IPS-20b (cell line): ENCODE measurements around the gene MMP24.
"Not testable (repeated sequence)": the region's sequence is repeated elsewhere in the genome, so short reads cannot be mapped to it uniquely, and the experiment has no call there.

Experiments used
- H3K27ac ChIP-seq: one replicate; pipeline ENCODE4 v1.5.1; 2013; ENCODE audit warnings: low read length
- H3K27me3 ChIP-seq: 2 replicates; pipeline ENCODE4 v1.6.1; 2013; ENCODE audit warnings: mild to moderate bottlenecking, low read length, inconsistent platforms; ENCODE audit not compliant: insufficient read depth
- H3K36me3 ChIP-seq: 2 replicates; pipeline ENCODE4 v1.6.1; 2013; ENCODE audit warnings: low read depth, mild to moderate bottlenecking, inconsistent platforms, low read length, moderate library complexity; ENCODE audit not compliant: insufficient read depth
- H3K4me1 ChIP-seq: 2 replicates; pipeline ENCODE4 v1.6.1; 2013; ENCODE audit warnings: mild to moderate bottlenecking, control low read depth, inconsistent platforms, low read length, moderate library complexity; ENCODE audit not compliant: insufficient read depth
- H3K4me3 ChIP-seq: 2 replicates; pipeline ENCODE4 v1.5.1; 2013; ENCODE audit warnings: mild to moderate bottlenecking, low read length, inconsistent platforms
- H3K9ac ChIP-seq: 2 replicates; pipeline ENCODE4 v1.6.1; 2013; ENCODE audit warnings: low read depth, mild to moderate bottlenecking, inconsistent platforms, low read length, moderate library complexity
- H3K9me3 ChIP-seq: 2 replicates; pipeline ENCODE4 v1.6.1; 2013; ENCODE audit warnings: mild to moderate bottlenecking, low read depth, low read length, inconsistent platforms; ENCODE audit not compliant: insufficient read depth

MMP24 gene

GRCh38 chr20:35226126-35226883 is at the start of gene MMP24:
MMP24 (plus strand) TSS chr20:35226690; CDS start chr20:35226739, 49 bp downstream.
- no peak within 1 kb of the TSS for H3K27ac ChIP-seq

GRCh38 chr20:35179292-35180212 is 46.9 kb upstream of the MMP24 start:
- Histone ChIP-seq H3K9ac (no peak overlapping the region), H3K36me3 (no peaks in the 10 kb centered on the region), H3K27me3 (peaks cover under 1% of the 10 kb centered on the region; the same call in 1 of the 2 replicates), H3K4me1 (no peaks in the 10 kb centered on the region), H3K9me3 (no peaks in the 10 kb centered on the region), H3K4me3 (no peak overlapping the region), H3K27ac (no peak overlapping the region)

More at GRCh38 chr20:35226126-35226883, at the start of gene MMP24:
- Histone ChIP-seq H3K4me1 (peaks cover 12% of the 10 kb centered on the region; the same call in 1 of the 2 replicates), H3K9me3 (no peaks in the 10 kb centered on the region), H3K27me3 (peaks cover 50% of the 10 kb centered on the region), H3K4me3 (peak within 1 kb of the TSS; percentile 72), H3K36me3 (no peaks in the 10 kb centered on the region), H3K9ac (peak within 1 kb of the TSS; percentile 43; the same call in 1 of the 2 replicates)

DNA sequence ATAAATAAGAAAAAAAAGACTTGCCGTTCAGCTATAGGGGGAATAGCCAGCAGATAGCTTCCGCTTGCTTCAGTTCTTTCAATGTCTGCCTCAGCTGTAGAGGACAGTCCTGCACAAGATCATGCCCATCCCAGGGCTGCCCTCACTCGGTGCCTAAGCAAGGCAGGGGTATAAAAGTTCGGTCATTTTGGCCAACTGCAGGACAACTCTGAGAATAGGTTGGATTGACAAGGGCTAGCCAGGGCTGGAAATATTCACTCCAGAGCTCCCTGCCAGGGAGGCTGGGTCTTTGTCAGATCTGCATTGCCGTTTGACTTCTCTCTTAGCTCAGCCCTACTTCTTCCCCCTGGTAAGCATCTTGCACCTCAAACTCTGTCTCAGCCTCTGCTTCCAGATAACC is 46.2 kb upstream of the MMP24 start:
- Histone ChIP-seq H3K36me3 (no peaks in the 10 kb centered on the region), H3K4me1 (no peaks in the 10 kb centered on the region), H3K4me3 (no peak overlapping the region), H3K27me3 (no peaks in the 10 kb centered on the region), H3K27ac (no peak overlapping the region), H3K9ac (no peak overlapping the region), H3K9me3 (no peaks in the 10 kb centered on the region)

- H3K27ac ChIP-seq: no peak overlapping the region
- H3K9me3 ChIP-seq: no peaks in the 10 kb centered on the region
- no peaks in the 10 kb centered on the region for H3K27me3 ChIP-seq
- H3K9ac ChIP-seq: no peak overlapping the region
- no peaks in the 10 kb centered on the region for H3K4me1 ChIP-seq
- no peaks in the 10 kb centered on the region for H3K36me3 ChIP-seq
- no peak overlapping the region for H3K4me3 ChIP-seq
Observed at GRCh38 chr20:35181731-35182130, 44.8 kb upstream of the MMP24 start.

- H3K9ac ChIP-seq, H3K4me3 ChIP-seq, H3K9me3 ChIP-seq, H3K27ac ChIP-seq, H3K27me3 ChIP-seq, H3K36me3 ChIP-seq, H3K4me1 ChIP-seq: not testable (repeated sequence)
Observed at GRCh38 chr20:35186691-35187289, 39.7 kb upstream of the MMP24 start.

DNA sequence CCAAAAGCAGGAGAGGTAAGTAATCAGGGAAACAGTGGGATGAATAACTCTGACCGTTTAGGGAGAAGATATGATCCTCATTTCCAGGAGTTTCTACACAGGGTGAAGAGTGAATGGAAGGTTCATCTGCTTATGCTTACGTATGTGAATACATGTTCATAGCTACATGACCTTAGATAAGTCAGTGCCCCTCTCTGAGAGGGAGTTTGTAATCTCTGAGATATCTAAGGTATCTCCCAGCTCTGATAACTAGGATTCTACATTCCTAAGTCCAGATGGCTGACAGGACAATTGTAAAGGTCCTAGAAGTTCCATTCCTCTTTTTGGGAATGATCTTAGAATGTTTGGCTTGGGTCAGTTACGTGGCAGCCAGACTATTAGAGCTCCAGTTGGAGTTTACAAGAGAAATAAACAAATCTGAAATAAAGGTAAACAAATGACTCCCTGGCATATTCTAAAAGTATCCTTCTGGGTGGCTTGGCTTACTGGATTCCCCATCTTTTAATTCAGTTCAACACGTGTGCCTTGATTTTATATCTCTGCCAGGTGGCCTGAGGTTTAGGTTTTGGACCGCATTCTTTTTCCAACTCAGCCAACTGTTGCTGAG is 38.8 kb upstream of the MMP24 start:
- Histone ChIP-seq H3K27me3 (no peaks in the 10 kb centered on the region), H3K9ac (no peak overlapping the region), H3K9me3 (peaks cover 4% of the 10 kb centered on the region; the same call in 1 of the 2 replicates), H3K4me1 (no peaks in the 10 kb centered on the region; the same call in 1 of the 2 replicates), H3K36me3 (no peaks in the 10 kb centered on the region), H3K4me3 (no peak overlapping the region), H3K27ac (no peak overlapping the region)

DNA sequence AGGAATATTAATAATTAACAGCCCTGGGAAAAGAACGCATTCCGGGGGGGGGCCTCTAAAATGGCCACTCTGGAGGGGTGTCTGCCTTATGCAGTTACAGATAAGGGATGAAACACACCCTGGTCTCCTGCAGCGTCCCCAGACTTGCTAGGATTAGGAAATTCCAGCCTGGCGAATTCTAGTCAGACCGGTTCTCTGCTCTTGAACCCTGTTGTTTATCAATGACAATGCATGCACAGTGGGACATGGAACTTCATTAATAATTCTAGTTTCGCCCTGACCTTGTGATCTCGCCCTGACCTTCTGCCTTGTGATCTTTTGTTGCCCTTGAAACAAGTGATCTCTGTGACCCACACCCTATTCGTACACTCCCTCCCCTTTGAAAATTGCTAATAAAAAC is 37.3 kb upstream of the MMP24 start:
- not testable (repeated sequence) for H3K4me3 ChIP-seq, H3K27ac ChIP-seq, H3K9ac ChIP-seq, H3K36me3 ChIP-seq, H3K27me3 ChIP-seq, H3K4me1 ChIP-seq, H3K9me3 ChIP-seq

DNA sequence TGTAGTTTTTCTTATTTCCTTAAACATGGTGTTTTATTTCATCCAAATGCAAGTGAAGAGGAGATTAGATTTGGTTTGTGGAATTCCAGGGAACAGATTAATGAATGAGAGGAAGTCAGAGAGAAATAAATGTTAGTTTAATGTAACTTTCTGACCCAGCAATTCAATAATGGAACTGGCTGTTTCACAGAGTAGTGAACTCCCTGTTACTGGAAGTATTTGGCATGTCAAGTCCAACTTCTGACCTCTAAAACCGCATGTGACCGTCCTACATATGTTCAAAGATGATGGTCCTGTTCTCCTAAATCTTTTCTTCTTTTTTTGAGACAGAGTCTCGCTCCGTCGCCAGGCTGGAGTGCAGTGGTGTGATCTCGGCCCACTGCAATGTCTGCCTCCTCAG is 35.9 kb upstream of the MMP24 start:
- Histone ChIP-seq H3K4me3 (no peak overlapping the region), H3K9ac (no peak overlapping the region), H3K9me3 (peaks cover 4% of the 10 kb centered on the region; the same call in 1 of the 2 replicates), H3K27ac (no peak overlapping the region), H3K27me3 (no peaks in the 10 kb centered on the region), H3K4me1 (no peaks in the 10 kb centered on the region; the same call in 1 of the 2 replicates), H3K36me3 (no peaks in the 10 kb centered on the region)

- peaks cover 9% of the 10 kb centered on the region; the same call in 1 of the 2 replicates for H3K9me3 ChIP-seq
- H3K27ac ChIP-seq: no peak overlapping the region
- no peaks in the 10 kb centered on the region; the same call in 1 of the 2 replicates for H3K4me1 ChIP-seq
- no peak overlapping the region for H3K4me3 ChIP-seq
- no peaks in the 10 kb centered on the region for H3K27me3 ChIP-seq
- H3K36me3 ChIP-seq: no peaks in the 10 kb centered on the region
- no peak overlapping the region for H3K9ac ChIP-seq
Observed at GRCh38 chr20:35191419-35192117, 34.9 kb upstream of the MMP24 start.

DNA sequence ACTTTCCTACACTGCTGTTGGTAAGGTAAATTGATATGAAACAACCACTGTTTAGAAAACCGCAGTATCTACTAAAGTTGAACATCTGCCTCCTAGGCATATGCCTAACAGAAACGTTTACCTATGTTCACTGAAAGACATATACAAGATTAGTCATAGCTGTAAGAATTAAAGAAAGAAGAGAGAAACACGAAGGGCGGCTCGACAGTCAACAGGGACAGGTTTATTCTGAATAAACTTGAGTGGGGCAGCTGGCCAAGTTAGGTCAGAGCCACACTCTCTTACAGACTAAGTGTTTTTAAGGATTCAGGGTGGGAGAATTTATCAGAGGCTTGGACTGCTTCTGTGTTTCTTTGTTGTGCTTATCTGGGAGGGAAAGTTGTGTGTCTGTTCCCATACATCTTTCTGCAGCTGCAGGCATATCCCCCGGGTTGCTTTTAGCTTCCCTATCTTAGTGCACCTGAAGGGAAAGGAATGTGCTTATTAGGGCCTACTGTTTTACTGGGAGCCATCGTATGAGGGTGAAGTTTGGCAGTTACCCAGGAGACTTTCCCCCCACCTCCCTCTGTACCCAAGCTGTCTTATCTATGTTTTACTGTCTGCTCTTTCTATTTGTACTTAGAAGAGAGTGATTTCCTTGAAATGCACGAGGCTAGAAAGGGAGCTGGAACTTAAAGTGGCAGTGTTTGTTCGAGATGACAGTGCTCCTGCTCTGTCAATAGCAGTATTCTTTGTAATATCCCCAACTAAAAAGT is 34.2 kb upstream of the MMP24 start:
- Histone ChIP-seq H3K27ac (no peak overlapping the region), H3K36me3 (no peaks in the 10 kb centered on the region), H3K9ac (no peak overlapping the region), H3K27me3 (no peaks in the 10 kb centered on the region), H3K9me3 (peaks cover 16% of the 10 kb centered on the region; the same call in 1 of the 2 replicates), H3K4me1 (no peaks in the 10 kb centered on the region; the same call in 1 of the 2 replicates), H3K4me3 (no peak overlapping the region)
